ENCODE results near the gene UGT1A10.
"Not testable (repeated sequence)": the region's sequence is repeated elsewhere in the genome, so short reads cannot be mapped to it uniquely, and the experiment has no call there.

Gene UGT1A10

GRCh38 chr2:233689031-233689430 is 52.8 kb downstream of the UGT1A10 start:
- Histone ChIP-seq H3K27me3 (ENCODE audit: control insufficient read depth in 1 of 2, insufficient read depth in 2 of 2, low read length in 2 of 2) (no peaks in the 10 kb centered on the region), H3K27ac (ENCODE audit: low read depth, low read length) (no peak overlapping the region), H3K4me1 (ENCODE audit: control insufficient read depth in 1 of 2, insufficient read depth in 2 of 2, low read length in 2 of 2) (peaks cover 36 to 40% of the 10 kb centered on the region in 2 donors), H3K9me3 (ENCODE audit: control insufficient read depth in 1 of 2, low read length in 2 of 2) (no peaks in the 10 kb centered on the region), H3K36me3 (ENCODE audit: control insufficient read depth in 1 of 2, insufficient read depth in 2 of 2, low read length in 2 of 2) (no peaks in the 10 kb centered on the region), H3K4me3 (ENCODE audit: low read depth in 1 of 2, low read length in 2 of 2) (no peak overlapping the region), H3K9ac (ENCODE audit: low read depth in 1 of 2, low read length in 2 of 2) (no peak overlapping the region)

GRCh38 chr2:233689501-233689900 is 53.3 kb downstream of the UGT1A10 start:
- Histone ChIP-seq H3K9ac (ENCODE audit: low read depth in 1 of 2, low read length in 2 of 2) (no peak overlapping the region), H3K4me1 (ENCODE audit: control insufficient read depth in 1 of 2, insufficient read depth in 2 of 2, low read length in 2 of 2) (peaks cover 37 to 41% of the 10 kb centered on the region in 2 donors), H3K27me3 (ENCODE audit: control insufficient read depth in 1 of 2, insufficient read depth in 2 of 2, low read length in 2 of 2) (no peaks in the 10 kb centered on the region), H3K9me3 (ENCODE audit: control insufficient read depth in 1 of 2, low read length in 2 of 2) (no peaks in the 10 kb centered on the region), H3K4me3 (ENCODE audit: low read depth in 1 of 2, low read length in 2 of 2) (no peak overlapping the region), H3K27ac (ENCODE audit: low read depth, low read length) (no peak overlapping the region), H3K36me3 (ENCODE audit: control insufficient read depth in 1 of 2, insufficient read depth in 2 of 2, low read length in 2 of 2) (no peaks in the 10 kb centered on the region)

GRCh38 chr2:233690444-233690843 is 54.2 kb downstream of the UGT1A10 start:
- no peaks in the 10 kb centered on the region for H3K9me3 ChIP-seq (ENCODE audit: control insufficient read depth in 1 of 2, low read length in 2 of 2)
- no peaks in the 10 kb centered on the region for H3K27me3 ChIP-seq (ENCODE audit: control insufficient read depth in 1 of 2, insufficient read depth in 2 of 2, low read length in 2 of 2)
- peaks cover 37 to 41% of the 10 kb centered on the region in 2 donors for H3K4me1 ChIP-seq (ENCODE audit: control insufficient read depth in 1 of 2, insufficient read depth in 2 of 2, low read length in 2 of 2)
- no peak overlapping the region for H3K4me3 ChIP-seq (ENCODE audit: low read depth in 1 of 2, low read length in 2 of 2)
- H3K36me3 ChIP-seq (ENCODE audit: control insufficient read depth in 1 of 2, insufficient read depth in 2 of 2, low read length in 2 of 2): no peaks in the 10 kb centered on the region
- no peak overlapping the region for H3K27ac ChIP-seq (ENCODE audit: low read depth, low read length)
- H3K9ac ChIP-seq (ENCODE audit: low read depth in 1 of 2, low read length in 2 of 2): no peak overlapping the region

GRCh38 chr2:233691443-233692433 is 55.5 kb downstream of the UGT1A10 start:
- H3K27me3 ChIP-seq (ENCODE audit: control insufficient read depth in 1 of 2, insufficient read depth in 2 of 2, low read length in 2 of 2): no peaks in the 10 kb centered on the region
- H3K4me3 ChIP-seq (ENCODE audit: low read depth in 1 of 2, low read length in 2 of 2): peak overlapping the region; percentile 4 to 46
- peaks cover 37 to 41% of the 10 kb centered on the region in 2 donors for H3K4me1 ChIP-seq (ENCODE audit: control insufficient read depth in 1 of 2, insufficient read depth in 2 of 2, low read length in 2 of 2)
- no peak overlapping the region for H3K27ac ChIP-seq (ENCODE audit: low read depth, low read length)
- H3K9me3 ChIP-seq (ENCODE audit: control insufficient read depth in 1 of 2, low read length in 2 of 2): no peaks in the 10 kb centered on the region
- H3K36me3 ChIP-seq (ENCODE audit: control insufficient read depth in 1 of 2, insufficient read depth in 2 of 2, low read length in 2 of 2): no peaks in the 10 kb centered on the region
- no peak overlapping the region for H3K9ac ChIP-seq (ENCODE audit: low read depth in 1 of 2, low read length in 2 of 2)

GRCh38 chr2:233692648-233693047 is 56.4 kb downstream of the UGT1A10 start, which contains the start of gene UGT1A6:
Gene UGT1A6 (plus strand): TSS chr2:233692890. CDS start chr2:233693005, 115 bp downstream.
- Histone ChIP-seq H3K27ac (ENCODE audit: low read depth, low read length) (no peak within 1 kb of the TSS), H3K27me3 (ENCODE audit: control insufficient read depth in 1 of 2, insufficient read depth in 2 of 2, low read length in 2 of 2) (no peaks in the 10 kb centered on the region), H3K9me3 (ENCODE audit: control insufficient read depth in 1 of 2, low read length in 2 of 2) (no peaks in the 10 kb centered on the region), H3K4me1 (ENCODE audit: control insufficient read depth in 1 of 2, insufficient read depth in 2 of 2, low read length in 2 of 2) (peaks cover 37 to 41% of the 10 kb centered on the region in 2 donors), H3K36me3 (ENCODE audit: control insufficient read depth in 1 of 2, insufficient read depth in 2 of 2, low read length in 2 of 2) (no peaks in the 10 kb centered on the region), H3K9ac (ENCODE audit: low read depth in 1 of 2, low read length in 2 of 2) (no peak within 1 kb of the TSS), H3K4me3 (ENCODE audit: low read depth in 1 of 2, low read length in 2 of 2) (peak within 1 kb of the TSS; percentile 4 to 46)

GRCh38 chr2:233693963-233694362 is 57.7 kb downstream of the UGT1A10 start:
- no peak overlapping the region for H3K4me3 ChIP-seq (ENCODE audit: low read depth in 1 of 2, low read length in 2 of 2)
- no peaks in the 10 kb centered on the region for H3K36me3 ChIP-seq (ENCODE audit: control insufficient read depth in 1 of 2, insufficient read depth in 2 of 2, low read length in 2 of 2)
- no peak overlapping the region for H3K27ac ChIP-seq (ENCODE audit: low read depth, low read length)
- no peaks in the 10 kb centered on the region for H3K9me3 ChIP-seq (ENCODE audit: control insufficient read depth in 1 of 2, low read length in 2 of 2)
- H3K27me3 ChIP-seq (ENCODE audit: control insufficient read depth in 1 of 2, insufficient read depth in 2 of 2, low read length in 2 of 2): no peaks in the 10 kb centered on the region
- peaks cover 34 to 37% of the 10 kb centered on the region in 2 donors for H3K4me1 ChIP-seq (ENCODE audit: control insufficient read depth in 1 of 2, insufficient read depth in 2 of 2, low read length in 2 of 2)
- no peak overlapping the region for H3K9ac ChIP-seq (ENCODE audit: low read depth in 1 of 2, low read length in 2 of 2)

- no peak overlapping the region for H3K4me3 ChIP-seq (ENCODE audit: low read depth in 1 of 2, low read length in 2 of 2)
- H3K27me3 ChIP-seq (ENCODE audit: control insufficient read depth in 1 of 2, insufficient read depth in 2 of 2, low read length in 2 of 2): no peaks in the 10 kb centered on the region
- H3K36me3 ChIP-seq (ENCODE audit: control insufficient read depth in 1 of 2, insufficient read depth in 2 of 2, low read length in 2 of 2): no peaks in the 10 kb centered on the region
- H3K9ac ChIP-seq (ENCODE audit: low read depth in 1 of 2, low read length in 2 of 2): no peak overlapping the region
- H3K9me3 ChIP-seq (ENCODE audit: control insufficient read depth in 1 of 2, low read length in 2 of 2): no peaks in the 10 kb centered on the region
- no peak overlapping the region for H3K27ac ChIP-seq (ENCODE audit: low read depth, low read length)
- H3K4me1 ChIP-seq (ENCODE audit: control insufficient read depth in 1 of 2, insufficient read depth in 2 of 2, low read length in 2 of 2): peaks cover 4 to 9% of the 10 kb centered on the region in 2 donors
Measured at GRCh38 chr2:233698740-233699139, 62.5 kb downstream of the UGT1A10 start.

- peaks cover 0 to 5% of the 10 kb centered on the region in 2 donors for H3K4me1 ChIP-seq (ENCODE audit: control insufficient read depth in 1 of 2, insufficient read depth in 2 of 2, low read length in 2 of 2)
- H3K27me3 ChIP-seq (ENCODE audit: control insufficient read depth in 1 of 2, insufficient read depth in 2 of 2, low read length in 2 of 2): no peaks in the 10 kb centered on the region
- H3K9ac ChIP-seq (ENCODE audit: low read depth in 1 of 2, low read length in 2 of 2): no peak overlapping the region
- H3K4me3 ChIP-seq (ENCODE audit: low read depth in 1 of 2, low read length in 2 of 2): no peak overlapping the region
- no peaks in the 10 kb centered on the region for H3K36me3 ChIP-seq (ENCODE audit: control insufficient read depth in 1 of 2, insufficient read depth in 2 of 2, low read length in 2 of 2)
- H3K27ac ChIP-seq (ENCODE audit: low read depth, low read length): no peak overlapping the region
- H3K9me3 ChIP-seq (ENCODE audit: control insufficient read depth in 1 of 2, low read length in 2 of 2): no peaks in the 10 kb centered on the region
Measured at GRCh38 chr2:233699424-233700027, 63.3 kb downstream of the UGT1A10 start.

GRCh38 chr2:233700028-233700635 is 63.9 kb downstream of the UGT1A10 start:
- no peak overlapping the region for H3K9ac ChIP-seq (ENCODE audit: low read depth in 1 of 2, low read length in 2 of 2)
- H3K4me1 ChIP-seq (ENCODE audit: control insufficient read depth in 1 of 2, insufficient read depth in 2 of 2, low read length in 2 of 2): peaks cover 0 to 5% of the 10 kb centered on the region in 2 donors
- no peaks in the 10 kb centered on the region for H3K9me3 ChIP-seq (ENCODE audit: control insufficient read depth in 1 of 2, low read length in 2 of 2)
- H3K4me3 ChIP-seq (ENCODE audit: low read depth in 1 of 2, low read length in 2 of 2): no peak overlapping the region
- no peak overlapping the region for H3K27ac ChIP-seq (ENCODE audit: low read depth, low read length)
- no peaks in the 10 kb centered on the region for H3K36me3 ChIP-seq (ENCODE audit: control insufficient read depth in 1 of 2, insufficient read depth in 2 of 2, low read length in 2 of 2)
- H3K27me3 ChIP-seq (ENCODE audit: control insufficient read depth in 1 of 2, insufficient read depth in 2 of 2, low read length in 2 of 2): no peaks in the 10 kb centered on the region

- not testable (repeated sequence) for H3K9ac ChIP-seq (ENCODE audit: low read depth in 1 of 2, low read length in 2 of 2); H3K36me3 ChIP-seq (ENCODE audit: control insufficient read depth in 1 of 2, insufficient read depth in 2 of 2, low read length in 2 of 2); H3K27me3 ChIP-seq (ENCODE audit: control insufficient read depth in 1 of 2, insufficient read depth in 2 of 2, low read length in 2 of 2); H3K4me3 ChIP-seq (ENCODE audit: low read depth in 1 of 2, low read length in 2 of 2); H3K27ac ChIP-seq (ENCODE audit: low read depth, low read length); H3K9me3 ChIP-seq (ENCODE audit: control insufficient read depth in 1 of 2, low read length in 2 of 2)
- peaks cover 0 to 11% of the 10 kb centered on the region in 2 donors for H3K4me1 ChIP-seq (ENCODE audit: control insufficient read depth in 1 of 2, insufficient read depth in 2 of 2, low read length in 2 of 2)
Measured at GRCh38 chr2:233700842-233701241, 64.6 kb downstream of the UGT1A10 start.

Measured in duodenal mucosa (tissue), 2 donors.